Mesenchymal stem cell (in vitro differentiated cells and primary cell): ENCODE results near the gene IL6ST.
A peak's percentile ranks its signal among the peaks of the same experiment; 100 is the strongest.
"Not testable (repeated sequence)": the region's sequence is repeated elsewhere in the genome, so short reads cannot be mapped to it uniquely, and the experiment has no call there.

Source experiments
- DNase-seq: peaks from one replicate; pipeline ENCODE4 v3.0.0-alpha.2; 2013
- H2AFZ ChIP-seq: one replicate; pipeline ENCODE4 v1.6.1; 2013; ENCODE audit warnings: low read depth, mild to moderate bottlenecking, control low read depth, inconsistent platforms, low read length, moderate library complexity
- H2AK5ac ChIP-seq: 2 replicates; pipeline ENCODE4 v1.6.1; 2013; ENCODE audit warnings: low read length, moderate library complexity, mild to moderate bottlenecking, inconsistent platforms; ENCODE audit not compliant: severe bottlenecking
- H2BK120ac ChIP-seq: one replicate; pipeline ENCODE4 v1.6.1; 2013; ENCODE audit warnings: low read depth, mild to moderate bottlenecking, inconsistent platforms, low read length, moderate library complexity
- H2BK12ac ChIP-seq, 2 experiments: one replicate each; pipeline ENCODE4 v1.6.1; 2013; ENCODE audit warnings: inconsistent platforms in 2 of 2, low read length in 2 of 2, mild to moderate bottlenecking in 2 of 2, moderate library complexity in 2 of 2, control low read depth in 1 of 2
- H2BK15ac ChIP-seq: one replicate; pipeline ENCODE4 v1.6.1; 2013; ENCODE audit warnings: mild to moderate bottlenecking, low read depth, inconsistent platforms; ENCODE audit not compliant: poor library complexity, severe bottlenecking
- H2BK5ac ChIP-seq: 2 replicates; pipeline ENCODE4 v1.6.1; 2013; ENCODE audit warnings: low read depth, mild to moderate bottlenecking, low read length, control low read depth, inconsistent platforms; ENCODE audit not compliant: poor library complexity, severe bottlenecking
- H3K14ac ChIP-seq, 2 experiments: one replicate each; pipeline ENCODE4 v1.6.1; 2013; ENCODE audit warnings: inconsistent platforms in 2 of 2, low read length in 2 of 2, control low read depth in 1 of 2, mild to moderate bottlenecking in 1 of 2, moderate library complexity in 1 of 2
- H3K18ac ChIP-seq, 2 experiments: one replicate each; pipeline ENCODE4 v1.6.1; 2013; ENCODE audit warnings: inconsistent platforms in 2 of 2, low read length in 2 of 2, control low read depth in 1 of 2, low read depth in 1 of 2, mild to moderate bottlenecking in 1 of 2
- H3K23ac ChIP-seq, 2 experiments: one replicate each; pipeline ENCODE4 v1.6.1; 2013; ENCODE audit warnings: inconsistent platforms in 2 of 2, low read length in 2 of 2, mild to moderate bottlenecking in 2 of 2, moderate library complexity in 2 of 2, control low read depth in 1 of 2
- H3K27ac ChIP-seq: 2 replicates; pipeline ENCODE4 v1.5.1; 2013; ENCODE audit warnings: mild to moderate bottlenecking, moderate library complexity, low read length, control low read depth, inconsistent platforms; ENCODE audit not compliant: poor library complexity, severe bottlenecking
- H3K27me3 ChIP-seq, 2 experiments: 2 replicates each; pipeline versions ENCODE4 v1.6.1 to v1.7.0; 2013; ENCODE audit warnings: low read length in 2 of 2, mild to moderate bottlenecking in 2 of 2, moderate library complexity in 2 of 2, control low read depth in 1 of 2, inconsistent platforms in 1 of 2; ENCODE audit not compliant: control insufficient read depth in 1 of 2, insufficient read depth in 1 of 2
- H3K36me3 ChIP-seq, 2 experiments: 2 replicates each; pipeline versions ENCODE4 v1.6.1 to v1.7.0; 2013; ENCODE audit warnings: low read length in 2 of 2, control low read depth in 1 of 2, inconsistent platforms in 1 of 2, low read depth in 1 of 2, mild to moderate bottlenecking in 1 of 2; ENCODE audit not compliant: insufficient read depth in 2 of 2, control insufficient read depth in 1 of 2
- H3K4ac ChIP-seq, 2 experiments: one replicate each; pipeline ENCODE4 v1.6.1; 2013; ENCODE audit warnings: inconsistent platforms in 2 of 2, low read length in 2 of 2, mild to moderate bottlenecking in 2 of 2, moderate library complexity in 2 of 2, control low read depth in 1 of 2, low read depth in 1 of 2
- H3K4me1 ChIP-seq: 2 replicates; pipeline ENCODE4 v1.6.1; 2013; ENCODE audit warnings: low read depth, low read length, control low read depth; ENCODE audit not compliant: control insufficient read depth, insufficient read depth
- H3K4me2 ChIP-seq: 2 replicates; pipeline ENCODE4 v1.6.1; 2013; ENCODE audit warnings: low read length, mild to moderate bottlenecking, inconsistent platforms; ENCODE audit not compliant: poor library complexity, severe bottlenecking
- H3K4me3 ChIP-seq, 2 experiments: 2 replicates each; pipeline versions ENCODE4 v1.5.1 to v1.7.0; 2013; ENCODE audit warnings: low read length in 2 of 2, mild to moderate bottlenecking in 2 of 2, control low read depth in 1 of 2, low read depth in 1 of 2; ENCODE audit not compliant: insufficient read depth in 1 of 2
- H3K79me1 ChIP-seq: replicated peaks from 2 replicates; pipeline ENCODE4 v1.6.1; 2013; ENCODE audit warnings: mild to moderate bottlenecking, control low read depth, low read length, inconsistent platforms; ENCODE audit not compliant: poor library complexity, severe bottlenecking
- H3K9ac ChIP-seq: 2 replicates; pipeline ENCODE4 v1.7.0; 2013; ENCODE audit warnings: mild to moderate bottlenecking, low read length, moderate library complexity
- H3K9me3 ChIP-seq: 2 replicates; pipeline ENCODE4 v1.7.0; 2013; ENCODE audit warnings: mild to moderate bottlenecking, low read length; ENCODE audit not compliant: control insufficient read depth
- H4K8ac ChIP-seq: one replicate; pipeline ENCODE4 v1.6.1; 2013; ENCODE audit warnings: inconsistent platforms, mild to moderate bottlenecking, low read length, moderate library complexity
- H4K91ac ChIP-seq: one replicate; pipeline ENCODE4 v1.6.1; 2013; ENCODE audit warnings: mild to moderate bottlenecking, low read length, inconsistent platforms
- WGBS: methylation state at CpG from one replicate; pipeline ENCODE4 v1.1.7; 2013; ENCODE audit warnings: mixed read lengths; 5-methylcytosine and 5-hydroxymethylcytosine counted together

IL6ST gene

GRCh38 chr5:55988428-55988827 is 6.3 kb downstream of the IL6ST start:
- not testable (repeated sequence) for H3K9ac ChIP-seq, H3K4me2 ChIP-seq, H2AK5ac ChIP-seq, H2BK15ac ChIP-seq, H3K14ac ChIP-seq, H3K4ac ChIP-seq, H3K9me3 ChIP-seq, H3K4me1 ChIP-seq, H2BK12ac ChIP-seq, DNase-seq, H3K27ac ChIP-seq, H2BK5ac ChIP-seq, H3K4me3 ChIP-seq, H3K27me3 ChIP-seq, H3K18ac ChIP-seq, H4K91ac ChIP-seq, H3K79me1 ChIP-seq, H3K23ac ChIP-seq, H2AFZ ChIP-seq, H2BK120ac ChIP-seq, H4K8ac ChIP-seq
- over 99% methylated on average over 8 of the region's 10 CpGs for WGBS
- H3K36me3 ChIP-seq: peaks cover 0 to 38% of the 10 kb centered on the region in 2 experiments

GRCh38 chr5:55986931-55987330 is 7.8 kb downstream of the IL6ST start:
- Histone ChIP-seq H3K4me3 (no peak overlapping the region), H3K4ac (no peak overlapping the region), H2BK15ac (no peak overlapping the region), H3K79me1 (peaks cover 5% of the 10 kb centered on the region), H3K27ac (no peak overlapping the region), H3K9ac (no peak overlapping the region), H3K18ac (no peak overlapping the region), H3K4me1 (no peaks in the 10 kb centered on the region), H4K8ac (peak overlapping the region; percentile 64), H3K23ac (no peak overlapping the region), H3K36me3 (peaks cover 0 to 45% of the 10 kb centered on the region in 2 experiments), H2AK5ac (no peak overlapping the region), H3K9me3 (no peaks in the 10 kb centered on the region), H3K14ac (no peak overlapping the region), H3K27me3 (no peaks in the 10 kb centered on the region), H4K91ac (no peak overlapping the region), H2BK12ac (no peak overlapping the region), H2BK5ac (no peak overlapping the region), H3K4me2 (no peak overlapping the region), H2BK120ac (no peak overlapping the region), H2AFZ (no peak overlapping the region)
- 86% methylated on average over 2 of the region's 4 CpGs for WGBS
- DNase-seq: no peak

GRCh38 chr5:55985181-55985580 is 9.6 kb downstream of the IL6ST start:
- H3K27me3 ChIP-seq: no peaks in the 10 kb centered on the region
- no peak overlapping the region for H2BK5ac ChIP-seq
- no peak for DNase-seq
- H3K36me3 ChIP-seq: peaks cover 2 to 50% of the 10 kb centered on the region in 2 experiments
- H3K79me1 ChIP-seq: peaks cover 9% of the 10 kb centered on the region
- H3K4me1 ChIP-seq: no peaks in the 10 kb centered on the region
- no peak overlapping the region for H2AK5ac ChIP-seq
- no peak overlapping the region for H2BK12ac ChIP-seq
- H3K27ac ChIP-seq: no peak overlapping the region
- H3K4me3 ChIP-seq: no peak overlapping the region
- no peak overlapping the region for H2BK120ac ChIP-seq
- H2AFZ ChIP-seq: no peak overlapping the region
- no peak overlapping the region for H3K9ac ChIP-seq
- no peaks in the 10 kb centered on the region for H3K9me3 ChIP-seq
- no peak overlapping the region for H4K91ac ChIP-seq
- no peak overlapping the region for H3K4me2 ChIP-seq
- no peak overlapping the region for H3K4ac ChIP-seq
- WGBS: 98% methylated on average over 5 of the region's 6 CpGs
- no peak overlapping the region for H2BK15ac ChIP-seq
- no peak overlapping the region for H3K18ac ChIP-seq
- no peak overlapping the region for H3K23ac ChIP-seq
- H4K8ac ChIP-seq: no peak overlapping the region
- H3K14ac ChIP-seq: no peak overlapping the region

DNA sequence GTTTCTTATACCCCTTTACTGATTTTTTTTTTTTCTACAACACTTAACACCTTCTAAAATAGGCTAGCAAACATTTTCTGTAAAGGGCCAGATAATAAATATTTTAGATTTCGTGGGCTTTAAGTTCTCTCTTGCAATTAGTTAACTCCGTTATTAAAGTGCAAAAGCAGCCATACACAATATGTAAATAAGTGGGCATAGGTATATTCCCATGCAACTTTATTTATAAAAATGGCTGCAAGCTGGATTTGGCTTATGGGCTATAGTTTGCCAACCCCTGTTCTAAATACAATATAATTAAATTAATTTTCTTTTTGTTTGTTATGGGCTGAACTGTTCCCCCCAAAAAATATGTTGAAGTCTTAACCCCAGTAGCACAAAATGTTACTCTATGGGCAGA is 10.8 kb downstream of the IL6ST start:
- Histone ChIP-seq H2AK5ac (no peak overlapping the region), H3K9me3 (no peaks in the 10 kb centered on the region), H2BK12ac (no peak overlapping the region), H3K4me3 (no peak overlapping the region), H4K8ac (no peak overlapping the region), H3K4me1 (no peaks in the 10 kb centered on the region), H2AFZ (no peak overlapping the region), H3K14ac (no peak overlapping the region), H3K27me3 (no peaks in the 10 kb centered on the region), H3K18ac (no peak overlapping the region), H2BK120ac (no peak overlapping the region), H2BK15ac (no peak overlapping the region), H3K4ac (no peak overlapping the region), H3K27ac (no peak overlapping the region), H3K23ac (no peak overlapping the region), H4K91ac (no peak overlapping the region), H3K4me2 (no peak overlapping the region), H3K9ac (peak overlapping the region; percentile 54), H2BK5ac (no peak overlapping the region), H3K36me3 (peaks cover 3 to 61% of the 10 kb centered on the region in 2 experiments), H3K79me1 (peaks cover 12% of the 10 kb centered on the region)
- WGBS: no CpG with 5 or more reads among the region's 2 CpGs
- no peak for DNase-seq
